H1 (cell line): Measurements from ENCODE around the gene ANGEL2. TPM values are rescaled to one million over a fixed set of nuclear protein-coding genes. Genes with fewer than 3 reads are reported as not detected.

Source experiments
- CTCF ChIA-PET: fragments of 300-600 bp; sonication (Branson Sonifier 250); formaldehyde crosslinking; loops from one replicate; lab custom pipeline; 2021; ENCODE audit not compliant: partially characterized antibody; lab: Charles Lee
- POLR2A ChIA-PET: fragments of 300-600 bp; sonication (Branson Sonifier 250); formaldehyde crosslinking; loops from one replicate; lab custom pipeline; 2021; ENCODE audit warnings: inconsistent platforms; ENCODE audit not compliant: partially characterized antibody; lab: Charles Lee
- DNase-seq, 2 experiments: peaks; one replicate each; pipeline versions ENCODE4 v3.0.0 to v3.0.0-alpha.2; 2010 to 2022; ENCODE audit warnings: low spot score in 2 of 2, low read depth in 1 of 2, mixed read lengths in 1 of 2
- FAIRE-seq: peaks from 2 replicates; lab custom pipeline; 2011; peaks lifted over from hg19 to GRCh38; lab: Jason Lieb, UNC
- H2AFZ ChIP-seq: 2 replicates; pipeline ENCODE4 v1.8.1; 2012; ENCODE audit warnings: low read length, inconsistent platforms
- H2AK5ac ChIP-seq: 2 replicates; pipeline ENCODE4 v1.6.1; 2013; ENCODE audit warnings: low read depth, low read length
- H2BK120ac ChIP-seq: replicated peaks from 2 replicates; pipeline ENCODE3; 2013; ENCODE audit warnings: low read depth, low read length, inconsistent platforms
- H2BK12ac ChIP-seq: 2 replicates; pipeline ENCODE4 v1.6.1; 2013; ENCODE audit warnings: low read depth, low read length
- H2BK15ac ChIP-seq: 2 replicates; pipeline ENCODE4 v1.6.1; 2013; ENCODE audit warnings: low read length
- H2BK20ac ChIP-seq: 2 replicates; pipeline ENCODE4 v1.6.1; 2013; ENCODE audit warnings: low read length
- H2BK5ac ChIP-seq: 2 replicates; pipeline ENCODE4 v1.6.1; 2013; ENCODE audit warnings: low read depth, low read length
- H3K14ac ChIP-seq: 2 replicates; pipeline ENCODE4 v1.6.1; 2013; ENCODE audit warnings: inconsistent platforms; ENCODE audit not compliant: insufficient read length
- H3K18ac ChIP-seq: 2 replicates; pipeline ENCODE4 v1.6.1; 2013; ENCODE audit warnings: low read length; ENCODE audit errors: extremely low read depth
- H3K23ac ChIP-seq: 2 replicates; pipeline ENCODE4 v1.6.1; 2013; ENCODE audit warnings: inconsistent platforms; ENCODE audit not compliant: insufficient read length
- H3K23me2 ChIP-seq: 2 replicates; pipeline ENCODE4 v1.6.1; 2013; ENCODE audit warnings: low read depth, low read length
- H3K27ac ChIP-seq: 2 replicates; pipeline ENCODE4 v1.6.1; 2011; ENCODE audit warnings: low read depth, low read length, inconsistent platforms
- H3K27me3 ChIP-seq, 4 experiments: replicated peaks in 1 of 4; 1 replicate in 1 of 4; 2 replicates in 3 of 4; pipeline versions ENCODE4 v1.6.1 to v1.8.1; 2011 to 2013; ENCODE audit warnings: low read length in 3 of 4, mild to moderate bottlenecking in 3 of 4, inconsistent platforms in 2 of 4, mixed read lengths in 2 of 4, moderate library complexity in 1 of 4; ENCODE audit not compliant: control insufficient read depth in 3 of 4, insufficient read depth in 3 of 4; ENCODE audit errors: extremely low read depth in 1 of 4
- H3K36me3 ChIP-seq, 4 experiments: 2 replicates each; pipeline versions ENCODE4 v1.6.1 to v1.8.1; 2011 to 2013; ENCODE audit warnings: mild to moderate bottlenecking in 4 of 4, low read length in 3 of 4, moderate library complexity in 2 of 4, control low read depth in 1 of 4, inconsistent platforms in 1 of 4; ENCODE audit not compliant: insufficient read depth in 4 of 4, control insufficient read depth in 2 of 4
- H3K4ac ChIP-seq: replicated peaks from 2 replicates; pipeline ENCODE3; 2013; ENCODE audit warnings: low read length, low read depth, mixed read lengths, inconsistent platforms; ENCODE audit not compliant: insufficient read length
- H3K4me1 ChIP-seq, 4 experiments: replicated peaks in 1 of 4; 1 replicate in 1 of 4; 2 replicates in 3 of 4; pipeline versions ENCODE4 v1.6.1 to v1.8.1; 2011 to 2013; ENCODE audit warnings: low read length in 3 of 4, inconsistent platforms in 2 of 4, mixed read lengths in 1 of 4; ENCODE audit not compliant: insufficient read depth in 4 of 4, control insufficient read depth in 3 of 4
- H3K4me2 ChIP-seq, 2 experiments: 2 replicates each; pipeline versions ENCODE4 v1.6.1 to v1.8.1; 2011 to 2013; ENCODE audit warnings: low read depth in 2 of 2, low read length in 2 of 2, control low read depth in 1 of 2, inconsistent platforms in 1 of 2, mild to moderate bottlenecking in 1 of 2; ENCODE audit not compliant: insufficient read depth in 1 of 2
- H3K4me3 ChIP-seq, 4 experiments: fragments of 200-600, 300-600 bp in 1 of 4; sonication (generic), shearing (Covaris generic), sonication (Bioruptor Twin) in 1 of 4; 2 replicates each; pipeline versions ENCODE4 v1.5.1 to v1.8.1; 2011 to 2016; ENCODE audit warnings: low read length in 4 of 4, low read depth in 3 of 4, control low read depth in 2 of 4, inconsistent platforms in 2 of 4, mild to moderate bottlenecking in 2 of 4, mixed read lengths in 1 of 4, moderate library complexity in 1 of 4; ENCODE audit not compliant: insufficient read depth in 2 of 4; ENCODE audit errors: extremely low read depth in 1 of 4
- H3K56ac ChIP-seq: replicated peaks from 2 replicates; pipeline ENCODE3; 2013; ENCODE audit warnings: low read depth, mild to moderate bottlenecking, mixed read lengths, low read length, inconsistent platforms; ENCODE audit not compliant: insufficient read length
- H3K79me1 ChIP-seq: 2 replicates; pipeline ENCODE4 v1.6.1; 2013; ENCODE audit warnings: low read depth, low read length, control low read depth
- H3K79me2 ChIP-seq, 2 experiments: 2 replicates each; pipeline versions ENCODE4 v1.6.1 to v1.8.1; 2012 to 2013; ENCODE audit warnings: low read length in 2 of 2, mild to moderate bottlenecking in 2 of 2, inconsistent platforms in 1 of 2; ENCODE audit not compliant: insufficient read depth in 2 of 2, control insufficient read depth in 1 of 2
- H3K9ac ChIP-seq, 4 experiments: replicated peaks in 1 of 4; 1 replicate in 1 of 4; 2 replicates in 3 of 4; pipeline versions ENCODE4 v1.6.1 to v1.8.1; 2011 to 2013; ENCODE audit warnings: low read depth in 3 of 4, low read length in 3 of 4, control low read depth in 2 of 4, mild to moderate bottlenecking in 2 of 4, moderate library complexity in 2 of 4, inconsistent platforms in 1 of 4; ENCODE audit errors: extremely low read depth in 1 of 4
- H3K9me3 ChIP-seq, 2 experiments: 2 replicates each; pipeline versions ENCODE4 v1.6.1 to v1.8.1; 2012 to 2013; ENCODE audit warnings: mild to moderate bottlenecking in 2 of 2, moderate library complexity in 2 of 2, control low read depth in 1 of 2, inconsistent platforms in 1 of 2, low read depth in 1 of 2, low read length in 1 of 2, mixed read lengths in 1 of 2; ENCODE audit not compliant: insufficient read depth in 2 of 2
- H4K20me1 ChIP-seq, 2 experiments: replicated peaks in 1 of 2; 2 replicates each; pipeline versions ENCODE3 to v1.8.1; 2011 to 2013; ENCODE audit warnings: inconsistent platforms in 2 of 2, low read length in 2 of 2, mild to moderate bottlenecking in 1 of 2; ENCODE audit not compliant: insufficient read depth in 2 of 2, control insufficient read depth in 1 of 2
- H4K5ac ChIP-seq: 2 replicates; pipeline ENCODE4 v1.6.1; 2013; ENCODE audit warnings: low read length, low read depth, mixed read lengths, inconsistent platforms; ENCODE audit not compliant: insufficient read length
- H4K8ac ChIP-seq: 2 replicates; pipeline ENCODE4 v1.8.0; 2013; ENCODE audit warnings: mild to moderate bottlenecking, moderate library complexity, low read length, inconsistent platforms; ENCODE audit not compliant: insufficient read depth; ENCODE audit errors: extremely low read depth
- H4K91ac ChIP-seq: replicated peaks from 2 replicates; pipeline ENCODE3; 2013; ENCODE audit warnings: low read length, mixed read lengths, inconsistent platforms; ENCODE audit not compliant: insufficient read length
- BRCA1 ChIP-seq: IDR thresholded peaks from 2 replicates; pipeline ENCODE4 v1.6.1; 2012; ENCODE audit warnings: low read depth, low read length, improper control_type of control experiment
- GTF2F1 ChIP-seq: IDR thresholded peaks from 2 replicates; pipeline ENCODE4 v1.6.1; 2012; ENCODE audit warnings: low read depth, low read length, improper control_type of control experiment, borderline replicate concordance
- KDM4A ChIP-seq: IDR thresholded peaks from one replicate; pipeline ENCODE4 v1.7.1; 2012; ENCODE audit warnings: low read depth, mild to moderate bottlenecking, moderate library complexity, low read length, inconsistent platforms; ENCODE audit not compliant: severe bottlenecking
- NRF1 ChIP-seq: IDR thresholded peaks from 2 replicates; pipeline ENCODE4 v1.6.1; 2011; ENCODE audit warnings: mild to moderate bottlenecking, low read depth, low read length, improper control_type of control experiment
- POLR2A ChIP-seq, 2 experiments: IDR thresholded peaks; 1 replicate in 1 of 2; 2 replicates in 1 of 2; pipeline ENCODE4 v1.6.1; 2011; ENCODE audit warnings: low read depth in 2 of 2, low read length in 2 of 2, mild to moderate bottlenecking in 2 of 2; ENCODE audit errors: control extremely low read depth in 1 of 2
- POLR2AphosphoS5 ChIP-seq: IDR thresholded peaks from 2 replicates; pipeline ENCODE4 v1.6.1; 2011; ENCODE audit warnings: low read depth, low read length
- RFX5 ChIP-seq: IDR thresholded peaks from 2 replicates; pipeline ENCODE4 v1.6.1; 2011; ENCODE audit warnings: low read depth, low read length, improper control_type of control experiment, borderline replicate concordance
- SAP30 ChIP-seq: fragments of 300-600 bp; sonication (generic); IDR thresholded peaks from 2 replicates; pipeline ENCODE4 v1.7.1; 2012; ENCODE audit warnings: low read length, moderate library complexity, mild to moderate bottlenecking, inconsistent platforms; ENCODE audit not compliant: insufficient read depth, insufficient replicate concordance
- SIX5 ChIP-seq: IDR thresholded peaks from 2 replicates; pipeline ENCODE4 v1.6.1; 2011; ENCODE audit warnings: mild to moderate bottlenecking, low read depth, low read length
- SP1 ChIP-seq: IDR thresholded peaks from 2 replicates; pipeline ENCODE4 v1.6.1; 2011; ENCODE audit warnings: low read depth, low read length
- WGBS, 2 experiments: shearing (Covaris generic) in 1 of 2; methylation state at CpG; one replicate each; pipeline versions ENCODE4 v1.1.6 to v1.1.7; 2013 to 2015; ENCODE audit warnings: low lambda C conversion rate in 2 of 2, mixed read lengths in 2 of 2, inconsistent platforms in 1 of 2, low coverage in 1 of 2, missing lambda C conversion rate in 1 of 2; ENCODE audit not compliant: insufficient replicate concordance in 2 of 2, insufficient coverage in 1 of 2, insufficient read length in 1 of 2; ENCODE audit errors: extremely low coverage in 1 of 2, missing lambda C conversion rate in 1 of 2; 5-methylcytosine and 5-hydroxymethylcytosine counted together
- polyA plus RNA-seq, 7 experiments: library from polyadenylated mRNA; depleted of rRNA in 3 of 7; stranded (reverse) in 5 of 7; unstranded in 2 of 7; fragments of >200 nt in 5 of 7; fragments of 200-250 nt in 2 of 7; gene quantifications; 1 replicate in 5 of 7; 2 replicates in 1 of 7; 4 replicates in 1 of 7; pipeline versions ENCODE4 v1.2.1 to v1.2.3, GENCODE V29; 2011 to 2013; ENCODE audit warnings: missing spikeins in 2 of 7, mixed read lengths in 2 of 7
- total RNA-seq: library from RNA; stranded (reverse); fragmentation: NEBNext Ultra II Directional; extraction: Animal tissue kit (Norgen Biotek cat#: 25700); gene quantifications from 2 replicates; pipeline ENCODE4 v1.2.1, GENCODE V29; 2021

Gene ANGEL2
- total and polyA plus RNA-seq, 2 of the 8 experiments (the other 6 are each of a cell fraction or from before 2014, with no cell fraction given) = 18.1 to 39.9 TPM

DNA sequence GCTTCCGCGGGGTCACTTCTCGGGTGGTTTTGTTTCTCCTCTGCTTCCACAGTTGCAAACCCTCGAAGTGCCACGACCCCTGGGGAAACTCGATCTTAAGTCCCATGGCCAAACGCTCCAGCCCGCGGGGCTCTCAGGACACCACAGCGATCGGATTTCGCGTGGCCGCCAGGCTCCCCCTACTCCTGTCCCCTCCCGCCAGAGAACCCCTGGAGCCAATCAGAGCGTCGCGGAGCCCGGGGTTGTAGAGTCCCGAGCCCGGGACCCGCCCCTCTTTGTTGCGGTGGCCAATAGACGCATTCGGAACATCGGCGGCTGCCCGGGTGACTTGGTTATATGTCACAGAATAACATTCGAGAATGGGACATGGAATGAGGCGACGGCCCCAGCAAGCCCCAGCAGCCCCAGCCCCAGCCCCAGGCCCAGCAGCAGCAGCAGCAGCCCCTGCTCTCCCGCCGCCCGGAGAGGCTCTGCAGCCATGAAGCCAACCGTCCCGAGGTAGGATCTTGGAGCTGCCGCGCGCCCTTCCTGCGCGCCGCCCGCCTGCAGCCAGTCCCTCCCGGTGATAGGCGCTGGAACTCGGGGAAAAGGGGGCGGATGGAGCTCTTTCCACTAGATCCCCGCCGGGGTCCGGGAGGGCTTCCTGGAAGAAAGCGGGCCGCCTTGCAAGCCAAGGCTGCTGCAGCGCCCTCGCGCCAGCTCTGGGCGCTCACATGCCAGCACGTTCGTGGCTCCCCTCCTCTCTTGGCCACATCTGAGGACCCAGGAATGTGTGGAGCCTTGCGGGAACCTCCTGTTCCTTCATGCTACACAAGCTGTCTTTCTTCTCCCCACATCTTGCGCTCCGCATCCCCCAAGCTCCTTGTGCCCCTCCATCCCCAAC, 65.2 kb downstream of the ANGEL2 start, which contains the start of gene VASH2:
TSS of gene VASH2 (plus strand) at position 299 of the 883 bp plus-strand sequence. CDS start 1,002 bp downstream, outside the sequence.
- Histone ChIP-seq H3K56ac (peak within 1 kb of the TSS; percentile 54), H2AFZ (peak within 1 kb of the TSS; percentile 76; the same call in 1 of the 2 replicates), H3K23me2 (peaks cover 15% of the 10 kb centered on the region), H3K27me3 (peaks cover 0 to 4% (median 0%) of the 10 kb centered on the region in 4 experiments; a peak in 1 of 7 replicates), H3K4me3 (peak within 1 kb of the TSS; percentile 55 to 95 (median 94)), H2BK5ac (peak within 1 kb of the TSS; percentile 91; the same call in 1 of the 2 replicates), H3K18ac (peak within 1 kb of the TSS; percentile 81), H2BK120ac (no peak within 1 kb of the TSS), H2BK20ac (no peak within 1 kb of the TSS), H3K79me1 (peaks cover 2% of the 10 kb centered on the region; the same call in 1 of the 2 replicates), H3K4ac (peak within 1 kb of the TSS; percentile 38), H3K4me2 (peak within 1 kb of the TSS; percentile 81 to 86), H4K20me1 (peaks cover 10% of the 10 kb centered on the region in 2 experiments), H3K9me3 (no peaks in the 10 kb centered on the region), H4K5ac (no peak within 1 kb of the TSS), H3K27ac (no peak within 1 kb of the TSS), H3K79me2 (peaks cover 5 to 49% of the 10 kb centered on the region in 2 experiments; a peak in 3 of 4 replicates), H3K23ac (no peak within 1 kb of the TSS), H2AK5ac (no peak within 1 kb of the TSS), H4K91ac (no peak within 1 kb of the TSS), H3K4me1 (peaks cover 3 to 15% (median 11%) of the 10 kb centered on the region in 4 experiments), H3K36me3 (peaks cover 18 to 39% (median 28%) of the 10 kb centered on the region in 4 experiments), H4K8ac (peak within 1 kb of the TSS; percentile 69), H3K14ac (no peak within 1 kb of the TSS), H2BK15ac (peak within 1 kb of the TSS; percentile 14; the same call in 1 of the 2 replicates), H2BK12ac (peak within 1 kb of the TSS; percentile 64; the same call in 1 of the 2 replicates), H3K9ac (peak within 1 kb of the TSS; percentile 57 to 79 (median 67))
- 1% methylated on average over 54 of the region's 61 CpGs; no CpG with 5 or more reads in 1 of the 2 experiments for WGBS, 2 experiments
- no peak for FAIRE-seq
- CTCF ChIA-PET = interaction anchor here (0.6 to 2.8 kb wide), 11 partner anchors 13 to 200 kb away, joined by 3 to 22 read pairs (median 5); no protein-coding TSS in a partner anchor
- DNase-seq = peak; percentile 47 to 89
- POLR2A ChIA-PET = interaction anchor here (0.6 to 9.3 kb wide), 18 partner anchors 13 to 109 kb away, joined by 3 to 172 read pairs (median 6); partner anchors contain the start of gene FLVCR1
- TF ChIP-seq POLR2AphosphoS5 (no peak), BRCA1 (no peak), NRF1 (no peak), KDM4A (peak; percentile 45), GTF2F1 (no peak), SAP30 (no peak), SIX5 (no peak), SP1 (peak; percentile 78), POLR2A (IDR thresholded peaks at IDR 0.05; ENCODE audit: control extremely low read depth in 1 of 2, low read depth in 2 of 2, low read length in 2 of 2) (peak in 1 of 2 experiments; percentile 31; a peak in 1 of 3 replicates), RFX5 (no peak)
